ENCODE measurements around the gene ACADM. TPM values are rescaled to one million over a fixed set of nuclear protein-coding genes. Genes with fewer than 3 reads are reported as not detected.
A peak's percentile ranks its signal among the peaks of the same experiment; 100 is the strongest.

The ACADM gene
- total and polyA plus RNA-seq, 2 of the 13 experiments (the other 11 are each of a cell fraction or from before 2014, with no cell fraction given): 43.7 to 92.2 TPM

- Histone ChIP-seq H3K27ac (ENCODE audit: extremely low read length, insufficient read depth, low read length) (no peak overlapping the region), H3K36me3 (replicated peaks in 1 of 2; ENCODE audit: control insufficient read depth in 1 of 2, insufficient read depth in 2 of 2, low read length in 2 of 2) (no peaks in the 10 kb centered on the region), H4K20me1 (ENCODE audit: insufficient read depth, low read length) (no peaks in the 10 kb centered on the region), H2AFZ (ENCODE audit: low read length) (no peak overlapping the region), H3K9ac (ENCODE audit: insufficient read depth, low read depth, low read length) (no peak overlapping the region), H3K4me1 (ENCODE audit: insufficient read depth, low read length) (no peaks in the 10 kb centered on the region), H3K4me2 (ENCODE audit: low read depth, low read length) (no peak overlapping the region), H3K9me3 (ENCODE audit: low read length) (no peaks in the 10 kb centered on the region), H3K79me2 (ENCODE audit: insufficient read depth, low read length) (no peaks in the 10 kb centered on the region), H3K4me3 (replicated peaks in 1 of 3; ENCODE audit: insufficient read depth in 1 of 3, low read depth in 2 of 3, low read length in 3 of 3) (no peak overlapping the region), H3K27me3 (ENCODE audit: control insufficient read depth in 1 of 2, insufficient read depth in 2 of 2, low read length in 2 of 2) (no peaks in the 10 kb centered on the region)
- BruUV-seq (replicated peaks): no TSS peak
- TF ChIP-seq ZNF530 (CRISPR knock-in tag; IDR thresholded peaks at IDR 0.05; ENCODE audit: low read depth) (no peak), HMG20B (CRISPR knock-in tag; conservative IDR thresholded peaks at IDR 0.05) (no peak), THYN1 (CRISPR knock-in tag; IDR thresholded peaks at IDR 0.05; ENCODE audit: borderline replicate concordance, low read depth) (no peak), ZFP62 (CRISPR knock-in tag; IDR thresholded peaks at IDR 0.05) (no peak), ZNF550 (CRISPR knock-in tag; IDR thresholded peaks at IDR 0.05; ENCODE audit: borderline replicate concordance) (no peak), TERF1 (CRISPR knock-in tag; IDR thresholded peaks at IDR 0.05) (no peak), NCOR1 (IDR thresholded peaks at IDR 0.05; ENCODE audit: borderline replicate concordance, low read length) (no peak), ZNF382 (CRISPR knock-in tag; IDR thresholded peaks at IDR 0.05; ENCODE audit: borderline replicate concordance) (no peak), SP2 (CRISPR knock-in tag; IDR thresholded peaks at IDR 0.05) (no peak), ARNT (IDR thresholded peaks at IDR 0.05) (no peak), ZNF629 (CRISPR knock-in tag; conservative IDR thresholded peaks at IDR 0.05) (no peak)
- TF ChIP-seq, protein P1, sequence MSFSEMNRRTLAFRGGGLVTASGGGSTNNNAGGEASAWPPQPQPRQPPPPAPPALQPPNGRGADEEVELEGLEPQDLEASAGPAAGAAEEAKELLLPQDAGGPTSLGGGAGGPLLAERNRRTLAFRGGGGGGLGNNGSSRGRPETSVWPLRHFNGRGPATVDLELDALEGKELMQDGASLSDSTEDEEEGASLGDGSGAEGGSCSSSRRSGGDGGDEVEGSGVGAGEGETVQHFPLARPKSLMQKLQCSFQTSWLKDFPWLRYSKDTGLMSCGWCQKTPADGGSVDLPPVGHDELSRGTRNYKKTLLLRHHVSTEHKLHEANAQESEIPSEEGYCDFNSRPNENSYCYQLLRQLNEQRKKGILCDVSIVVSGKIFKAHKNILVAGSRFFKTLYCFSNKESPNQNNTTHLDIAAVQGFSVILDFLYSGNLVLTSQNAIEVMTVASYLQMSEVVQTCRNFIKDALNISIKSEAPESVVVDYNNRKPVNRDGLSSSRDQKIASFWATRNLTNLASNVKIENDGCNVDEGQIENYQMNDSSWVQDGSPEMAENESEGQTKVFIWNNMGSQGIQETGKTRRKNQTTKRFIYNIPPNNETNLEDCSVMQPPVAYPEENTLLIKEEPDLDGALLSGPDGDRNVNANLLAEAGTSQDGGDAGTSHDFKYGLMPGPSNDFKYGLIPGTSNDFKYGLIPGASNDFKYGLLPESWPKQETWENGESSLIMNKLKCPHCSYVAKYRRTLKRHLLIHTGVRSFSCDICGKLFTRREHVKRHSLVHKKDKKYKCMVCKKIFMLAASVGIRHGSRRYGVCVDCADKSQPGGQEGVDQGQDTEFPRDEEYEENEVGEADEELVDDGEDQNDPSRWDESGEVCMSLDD (CRISPR knock-in tag; IDR thresholded peaks at IDR 0.05; ENCODE audit: borderline replicate concordance): no peak
- DNase-seq (ENCODE audit: low spot score): peak; percentile 8
- ATAC-seq: no peak
- intact Hi-C loops (cut with micrococcal nuclease; ENCODE audit: unreplicated experiment) (no loop called here), in situ Hi-C loops (cut with HindIII; ENCODE audit: extremely low pct_ligation_motif_present, low pct_unique_long_range_greater_than_20kb) (no loop called here)
- FAIRE-seq: no peak
- ChIA-PET POLR2A (no interaction called here), CTCF (ENCODE audit: low intra/inter-chr PET ratio, low total read pairs) (no interaction called here)
- 16% methylated on average over 2 of the region's 2 CpGs for WGBS (ENCODE audit: low lambda C conversion rate)
Observed at GRCh38 chr1:75707191-75707590, 17.3 kb upstream of the ACADM start.
